ENCODE data around the gene FBXL7.

DNA sequence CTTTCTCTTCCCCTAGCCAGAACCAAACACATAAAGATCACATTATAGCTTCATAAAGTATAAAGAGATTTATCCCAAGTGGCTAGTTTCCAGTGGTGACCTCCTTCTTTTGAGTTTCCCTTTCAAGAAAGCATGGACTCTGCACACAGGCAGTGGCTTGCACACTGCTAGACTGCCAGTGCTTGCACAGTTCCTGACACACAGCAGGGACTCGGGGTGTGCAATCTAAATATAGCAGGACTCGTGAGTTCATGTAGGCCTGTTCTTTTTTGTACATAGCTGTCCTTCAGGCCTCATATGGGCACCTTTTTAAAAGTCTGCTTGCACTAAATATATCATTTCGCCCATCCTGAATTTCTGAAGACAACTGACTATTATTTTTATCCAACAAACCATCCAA, 308.6 kb downstream of the FBXL7 start:
- TF ChIP-seq, protein P1, sequence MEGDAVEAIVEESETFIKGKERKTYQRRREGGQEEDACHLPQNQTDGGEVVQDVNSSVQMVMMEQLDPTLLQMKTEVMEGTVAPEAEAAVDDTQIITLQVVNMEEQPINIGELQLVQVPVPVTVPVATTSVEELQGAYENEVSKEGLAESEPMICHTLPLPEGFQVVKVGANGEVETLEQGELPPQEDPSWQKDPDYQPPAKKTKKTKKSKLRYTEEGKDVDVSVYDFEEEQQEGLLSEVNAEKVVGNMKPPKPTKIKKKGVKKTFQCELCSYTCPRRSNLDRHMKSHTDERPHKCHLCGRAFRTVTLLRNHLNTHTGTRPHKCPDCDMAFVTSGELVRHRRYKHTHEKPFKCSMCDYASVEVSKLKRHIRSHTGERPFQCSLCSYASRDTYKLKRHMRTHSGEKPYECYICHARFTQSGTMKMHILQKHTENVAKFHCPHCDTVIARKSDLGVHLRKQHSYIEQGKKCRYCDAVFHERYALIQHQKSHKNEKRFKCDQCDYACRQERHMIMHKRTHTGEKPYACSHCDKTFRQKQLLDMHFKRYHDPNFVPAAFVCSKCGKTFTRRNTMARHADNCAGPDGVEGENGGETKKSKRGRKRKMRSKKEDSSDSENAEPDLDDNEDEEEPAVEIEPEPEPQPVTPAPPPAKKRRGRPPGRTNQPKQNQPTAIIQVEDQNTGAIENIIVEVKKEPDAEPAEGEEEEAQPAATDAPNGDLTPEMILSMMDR (IDR thresholded peaks at IDR 0.05): no peak
- TF ChIP-seq EZH2phosphoT487 (IDR thresholded peaks at IDR 0.05): no peak
